NCI-H69 (cell line): Measurements from ENCODE around the gene PDCD4.

ENCODE experiments used
- DNase-seq: peaks from one replicate; lab custom pipeline; 2025; lab: John Stamatoyannopoulos, UW

The PDCD4 gene

DNA sequence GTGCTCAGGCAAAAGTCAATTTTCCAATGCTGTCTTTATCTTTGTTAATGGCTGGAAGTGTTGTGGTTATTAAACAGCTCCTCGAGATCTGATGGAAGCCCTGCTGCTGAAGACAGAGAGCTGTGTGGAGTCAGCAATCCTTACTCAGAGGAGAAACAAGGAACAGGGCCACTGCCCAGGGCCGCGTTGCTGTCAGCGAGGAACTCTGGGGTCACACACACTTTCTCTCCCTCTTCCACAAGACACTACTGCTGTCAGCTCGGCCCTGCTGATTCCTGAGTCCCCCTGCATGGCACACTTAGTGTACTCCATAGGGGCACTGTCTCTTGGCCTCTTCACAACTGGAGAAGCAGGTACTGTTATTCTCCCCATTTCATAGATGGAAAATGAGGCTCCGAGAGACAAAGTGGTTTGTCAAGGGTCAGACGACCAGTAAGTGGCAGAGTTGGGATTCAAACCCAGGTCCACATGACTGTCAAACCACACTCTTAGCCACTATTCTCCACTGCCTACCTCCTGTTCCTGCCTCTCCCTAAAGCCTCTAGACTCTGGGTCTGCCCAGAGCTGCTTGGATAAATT, 29.3 kb upstream of the PDCD4 start:
- DNase-seq, result peak; percentile 25

GRCh38 chr10:110843031-110843430, 28.7 kb upstream of the PDCD4 start:
- DNase-seq, result peak; percentile 50

DNA sequence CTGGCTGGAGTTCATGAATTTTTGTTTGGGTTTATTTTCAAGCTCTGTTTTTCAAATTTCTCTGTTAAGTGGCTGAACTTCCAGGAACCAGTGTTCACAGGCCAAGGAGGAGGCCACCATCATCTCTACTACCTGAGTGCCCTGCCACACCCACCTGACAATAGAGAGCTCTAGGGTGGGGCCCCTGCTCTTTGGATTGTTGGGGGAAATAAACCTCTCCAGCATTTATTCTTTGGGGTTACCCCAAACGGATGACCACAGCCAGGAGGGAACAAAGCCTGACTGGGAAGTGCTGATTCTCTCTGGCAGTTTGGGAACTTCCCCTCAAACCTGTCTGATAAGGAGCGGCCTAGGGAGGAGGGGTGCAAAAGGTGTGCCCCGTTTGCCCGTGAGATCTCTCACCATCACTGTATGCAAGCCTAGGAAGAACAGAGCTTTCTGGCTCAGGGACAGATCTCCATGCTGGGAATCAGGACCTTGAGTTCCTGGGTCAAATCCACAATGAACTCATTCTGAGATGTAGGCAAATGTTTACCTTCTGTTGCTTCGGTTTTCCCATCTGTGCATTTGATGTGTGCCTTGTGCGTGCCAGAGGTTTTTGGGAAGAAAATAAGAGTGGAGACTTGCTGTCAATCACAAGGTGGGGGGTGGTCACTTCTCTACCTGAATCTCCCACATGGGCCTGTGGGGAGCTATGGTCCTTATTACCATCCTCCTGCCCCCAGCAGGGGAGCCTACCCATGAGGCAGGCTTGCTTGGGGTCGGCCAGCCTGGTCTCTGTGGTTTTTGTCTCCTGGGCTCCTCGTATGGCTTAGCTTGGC, 27.7 kb upstream of the PDCD4 start:
- DNase-seq, result peak; percentile 88

GRCh38 chr10:110844617-110844881, 27.2 kb upstream of the PDCD4 start:
- no peak for DNase-seq

DNA sequence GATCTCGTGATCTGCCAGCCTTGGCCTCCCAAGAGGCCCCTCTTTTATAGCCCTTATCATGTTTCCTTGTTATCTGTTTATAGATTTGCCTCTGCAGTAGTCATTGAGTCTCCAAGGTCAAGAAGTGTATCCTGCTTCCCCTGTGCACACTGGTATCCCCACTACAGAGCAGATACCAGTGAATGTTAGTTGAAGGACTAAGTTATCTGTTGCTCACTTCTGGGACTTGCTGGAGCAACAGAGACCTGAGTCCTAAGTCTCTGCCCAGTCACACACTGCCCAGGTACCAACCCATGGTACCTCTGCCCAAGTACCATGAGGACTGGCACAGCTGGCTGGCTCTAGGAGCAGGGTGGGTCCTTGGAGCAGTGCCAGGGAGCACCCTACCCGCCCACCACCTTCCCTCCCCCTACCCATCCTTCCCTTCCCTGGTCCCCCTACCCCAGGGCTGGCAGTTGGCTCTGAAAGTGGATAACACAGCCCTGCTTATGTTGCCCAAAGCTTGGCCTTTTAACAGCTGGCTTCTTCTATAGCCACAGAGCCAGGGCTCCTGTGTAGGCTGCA, 26.5 kb upstream of the PDCD4 start:
- no peak for DNase-seq

DNA sequence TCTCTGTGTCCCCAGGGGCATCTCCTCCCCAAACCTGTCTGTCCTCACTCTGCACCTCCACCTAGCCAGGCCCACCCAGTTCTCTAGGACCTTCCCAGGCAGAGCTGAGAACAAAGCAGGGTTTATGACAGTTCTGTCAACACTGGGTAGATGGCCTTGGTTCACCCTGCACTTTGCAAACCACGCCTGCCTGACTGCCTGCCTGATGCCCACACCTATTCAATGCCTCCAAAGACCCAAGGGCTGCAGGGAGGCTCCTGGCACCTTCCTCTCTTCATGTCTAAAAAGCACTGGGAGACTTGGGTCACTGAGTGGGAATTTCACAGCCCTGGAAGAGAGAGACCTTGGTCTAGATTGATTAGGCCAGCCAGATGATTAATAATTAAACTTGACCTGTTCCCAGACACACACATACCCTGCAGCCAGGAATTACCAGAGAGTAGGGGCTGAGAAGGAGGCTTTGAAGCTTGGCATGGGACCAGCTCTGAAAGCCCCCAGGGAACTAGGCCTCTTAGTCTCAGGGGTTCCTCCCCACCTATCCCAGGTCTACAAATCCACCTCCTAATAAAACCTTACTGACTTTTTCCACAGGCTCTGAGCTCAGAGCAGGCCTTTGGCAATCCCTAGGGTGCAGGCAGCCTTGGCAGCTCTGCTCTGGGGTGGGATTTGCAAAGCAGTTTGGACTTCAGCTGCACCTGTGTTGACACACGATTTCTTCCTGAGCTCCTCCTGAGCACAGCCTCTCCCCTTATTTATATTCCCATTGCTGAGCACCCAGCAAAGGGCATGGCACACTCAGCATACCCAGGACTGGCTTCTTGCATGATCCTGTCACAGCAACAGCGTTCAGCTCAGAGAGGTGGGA, 25.7 kb upstream of the PDCD4 start:
- DNase-seq, result peak; percentile 92

GRCh38 chr10:110847374-110847773, 24.4 kb upstream of the PDCD4 start:
- DNase-seq, result no peak

DNA sequence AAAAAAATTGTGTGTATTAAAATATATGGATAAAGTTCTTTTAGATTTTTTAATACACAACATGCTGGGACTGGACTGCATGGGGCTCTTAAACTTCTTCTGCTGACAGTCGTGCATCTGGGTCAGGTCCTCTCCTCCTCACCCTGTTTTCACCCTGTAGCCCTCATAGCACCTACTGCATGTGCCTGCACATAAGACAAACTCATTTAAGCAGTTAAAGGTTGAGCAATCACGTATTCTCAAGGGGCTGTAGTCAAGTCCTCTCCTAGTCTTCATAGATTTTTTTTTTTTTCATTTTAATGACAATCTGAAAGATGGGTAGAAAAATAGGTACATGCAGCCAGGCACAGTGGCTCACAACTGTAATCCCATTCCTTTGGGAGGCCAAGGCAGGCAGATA, 23.6 kb upstream of the PDCD4 start:
- DNase-seq, result no peak

DNA sequence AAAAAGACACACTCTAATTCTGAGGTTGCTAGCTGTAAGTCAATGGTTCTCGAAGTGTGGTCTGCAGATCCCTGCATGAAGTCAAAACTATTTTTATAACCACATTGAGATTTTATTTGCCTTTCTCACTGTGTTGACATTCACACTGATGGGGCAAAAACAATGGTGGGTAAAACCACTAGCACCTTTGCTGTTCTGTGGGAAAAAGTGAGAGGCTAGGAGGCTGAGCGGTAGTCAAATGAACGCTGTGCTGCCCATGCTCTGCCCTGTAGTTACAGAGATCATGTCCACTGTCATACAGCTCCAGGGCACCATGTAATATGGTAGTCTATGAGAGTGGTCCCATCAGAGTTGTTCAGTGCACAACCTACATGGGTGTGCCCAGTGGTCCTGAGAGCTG, 21.6 kb upstream of the PDCD4 start:
- DNase-seq, result no peak

DNA sequence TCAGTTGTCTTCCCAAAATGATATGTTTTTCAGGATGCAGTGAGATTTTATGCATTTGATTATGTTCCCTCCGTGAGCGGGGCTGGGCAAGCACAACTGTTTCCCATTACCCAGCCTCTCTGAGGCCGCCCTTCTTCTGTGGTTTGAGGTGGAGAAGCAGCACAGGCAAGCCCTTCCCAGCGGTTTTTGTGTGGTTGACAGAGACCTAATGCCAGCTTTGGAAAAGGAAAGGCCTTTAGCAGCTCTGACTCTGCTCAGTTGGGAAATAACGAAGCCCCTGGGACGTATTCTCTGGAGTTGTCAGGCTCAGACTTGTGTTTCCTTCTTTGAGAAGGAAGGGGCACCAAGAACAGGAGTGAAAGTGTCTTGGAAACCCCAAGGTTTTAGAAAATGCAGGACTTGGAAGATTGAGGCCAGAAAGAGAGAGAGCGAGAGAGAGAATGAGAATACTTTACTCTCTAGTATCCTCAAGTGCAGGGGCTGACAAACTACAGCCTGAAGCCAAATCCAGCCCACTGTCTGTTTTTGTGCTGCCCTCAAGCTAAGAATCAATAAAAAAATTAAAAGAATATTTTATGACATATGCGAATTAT, 20.6 kb upstream of the PDCD4 start:
- DNase-seq, result no peak

DNA sequence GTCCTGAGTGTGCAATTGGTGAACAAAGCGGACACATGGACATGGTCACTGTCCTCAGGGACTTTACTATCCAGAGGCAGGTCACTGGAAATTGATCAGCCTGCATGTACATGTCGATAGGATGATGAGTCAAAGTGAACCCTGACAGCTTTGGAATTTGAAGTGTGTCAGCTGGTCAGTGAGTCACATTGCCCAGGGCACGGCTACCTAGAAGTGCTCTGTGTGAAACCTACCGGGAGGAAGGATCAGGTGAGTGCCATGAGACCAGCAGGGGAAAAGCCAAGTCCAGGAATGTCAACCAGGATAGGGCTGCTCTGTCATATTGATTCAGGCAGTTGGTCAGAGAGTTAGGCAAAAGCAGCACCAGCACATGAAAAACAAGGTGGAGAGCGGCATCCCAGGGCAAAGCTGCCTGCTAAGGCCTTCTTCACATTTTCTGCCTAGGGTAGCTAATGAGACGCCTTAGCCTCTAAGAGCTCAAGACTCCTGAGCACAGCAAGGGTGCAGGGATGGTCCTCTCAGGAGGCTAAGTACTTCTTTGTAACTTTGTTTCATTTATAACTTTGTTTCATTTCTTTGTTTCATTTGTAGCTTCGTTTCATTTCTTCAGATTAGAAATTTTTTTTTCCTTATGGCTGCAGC, 19.4 kb upstream of the PDCD4 start:
- DNase-seq, result no peak

DNA sequence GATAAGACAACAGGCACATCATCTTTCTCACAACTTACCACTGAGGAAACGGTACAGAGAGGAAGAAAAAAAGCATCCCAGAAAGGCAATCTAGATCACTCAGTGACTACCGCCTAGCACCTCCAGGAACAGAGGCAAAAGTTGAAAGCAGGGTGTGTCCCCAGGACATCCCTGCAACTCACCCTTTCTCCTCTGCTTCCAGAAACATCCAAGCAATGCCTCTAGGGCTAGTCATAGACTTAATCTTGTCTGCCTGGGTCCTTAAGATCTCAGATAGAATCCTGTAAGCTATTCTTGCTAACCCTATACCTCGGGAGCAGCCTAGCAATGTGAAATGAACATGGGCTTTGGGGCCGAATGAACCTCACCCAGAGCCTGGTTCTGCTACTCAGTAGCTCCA, 18.8 kb upstream of the PDCD4 start:
- no peak for DNase-seq

- DNase-seq, result no peak
Measured at GRCh38 chr10:110853921-110854605, 17.7 kb upstream of the PDCD4 start.

GRCh38 chr10:110857265-110858171, 14.2 kb upstream of the PDCD4 start:
- peak; percentile 87 for DNase-seq

- DNase-seq, result no peak
Measured at GRCh38 chr10:110858297-110858934, 13.3 kb upstream of the PDCD4 start.

- no peak for DNase-seq
Measured at GRCh38 chr10:110859206-110859972, 12.3 kb upstream of the PDCD4 start.

GRCh38 chr10:110859973-110860376, 11.8 kb upstream of the PDCD4 start:
- peak; percentile 14 for DNase-seq

GRCh38 chr10:110860576-110861241, 11.0 kb upstream of the PDCD4 start:
- peak; percentile 46 for DNase-seq
